Measurements from ENCODE around the gene TXN. TPM values are rescaled to one million over a fixed set of nuclear protein-coding genes. Genes with fewer than 3 reads are reported as not detected.

TXN gene
- total RNA-seq, 4 donors from 2014 or later = 100 to 216 (median 162) TPM

- DNase-seq (ENCODE audit: low spot score) (no peak), ATAC-seq (ENCODE audit: low FRiP score) (no peak)
- no peak for TF ChIP-seq CTCF (IDR thresholded peaks at IDR 0.05)
Measured at GRCh38 chr9:110258690-110259091, 2.4 kb upstream of the TXN start.

DNA sequence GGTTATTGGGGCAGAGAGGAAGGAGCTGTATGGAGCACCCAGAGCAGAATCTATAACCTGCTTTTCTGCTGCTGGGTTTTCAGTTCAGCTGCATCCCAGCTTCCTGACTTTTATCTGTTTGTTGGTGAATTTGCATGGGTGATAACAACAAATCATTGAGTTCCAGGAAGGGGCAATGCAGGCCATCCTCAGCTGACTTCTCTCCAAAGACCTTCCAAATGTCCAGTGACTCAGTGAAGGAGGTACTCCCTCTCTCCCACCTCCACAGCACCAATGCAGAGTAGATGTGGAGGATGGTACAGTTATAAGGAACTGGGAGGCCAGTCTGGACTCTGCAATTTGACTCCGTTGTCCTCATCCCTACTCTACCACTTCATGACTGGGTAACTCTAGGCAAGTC, 1.6 kb upstream of the TXN start:
- ATAC-seq (ENCODE audit: low FRiP score) (peak; percentile 10), DNase-seq (ENCODE audit: low spot score) (no peak)
- TF ChIP-seq CTCF (IDR thresholded peaks at IDR 0.05) = no peak

DNA sequence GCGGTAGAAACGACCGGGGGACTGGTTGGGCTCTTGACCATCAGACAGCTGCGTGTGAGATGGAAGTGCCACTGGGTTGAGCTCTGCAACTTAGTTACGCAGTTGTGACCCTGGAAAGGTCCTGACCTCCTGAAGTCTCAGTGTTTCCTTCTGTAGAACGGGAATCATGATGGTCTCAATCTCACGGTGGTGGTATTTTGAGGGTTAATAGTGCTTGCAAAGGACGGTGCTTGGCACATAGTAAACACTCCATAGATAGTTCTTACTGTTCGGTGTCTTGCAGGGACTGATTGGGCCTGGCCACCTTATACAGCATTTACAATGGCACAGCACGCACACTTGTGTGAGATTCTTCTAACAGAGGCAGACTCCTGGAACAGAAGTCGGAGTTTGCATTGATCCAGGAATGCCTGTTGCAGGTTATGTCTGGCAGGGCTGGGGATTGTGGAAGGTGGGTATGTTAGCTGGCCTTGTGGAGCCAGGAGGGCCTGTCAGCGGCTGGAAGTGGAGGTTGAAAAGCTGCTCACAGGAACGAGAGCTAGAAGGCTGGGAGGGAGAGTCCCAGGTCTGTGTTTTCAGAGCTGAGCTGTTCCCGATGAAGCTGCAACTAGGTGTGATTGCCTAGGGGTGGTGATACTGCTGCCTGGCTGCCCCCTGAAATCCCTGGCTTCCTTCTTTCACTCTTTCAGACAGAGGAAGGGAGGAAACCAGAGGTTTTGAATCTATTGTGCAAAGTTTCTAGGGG, 962 bp upstream of the TXN start:
- no peak for DNase-seq (ENCODE audit: low spot score)
- no peak for TF ChIP-seq CTCF (IDR thresholded peaks at IDR 0.05)
- no peak for ATAC-seq (ENCODE audit: low FRiP score)

- TF ChIP-seq CTCF (IDR thresholded peaks at IDR 0.05) = no peak
- DNase-seq (ENCODE audit: low spot score) = peak; percentile 27
- ATAC-seq (ENCODE audit: low FRiP score) = peak; percentile 16
Measured at GRCh38 chr9:110255463-110256379, 586 bp downstream of the TXN start.

DNA sequence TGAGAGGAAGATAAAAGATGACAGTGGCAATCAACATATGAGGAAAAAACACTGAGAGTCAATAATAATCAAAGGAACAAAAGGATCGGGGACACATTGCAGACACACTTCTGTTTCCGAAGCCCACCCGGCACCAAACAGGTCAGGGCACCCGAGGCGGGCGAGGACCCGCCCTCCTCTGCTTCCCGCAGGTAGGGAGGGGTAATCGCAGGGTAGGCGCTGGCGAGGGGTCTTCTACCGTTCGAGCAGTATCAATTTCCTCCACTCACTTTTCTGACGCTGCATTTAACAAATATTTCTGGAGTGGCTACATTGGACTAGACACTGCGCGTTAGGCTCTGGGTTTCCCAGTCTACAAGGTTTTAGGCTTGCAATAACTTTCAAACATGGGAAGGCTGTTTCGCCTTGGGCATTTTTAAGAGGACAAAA, 1.3 kb downstream of the TXN start:
- ATAC-seq (ENCODE audit: low FRiP score) = no peak
- no peak for TF ChIP-seq CTCF (IDR thresholded peaks at IDR 0.05)
- DNase-seq (ENCODE audit: low spot score) = no peak

- ATAC-seq (ENCODE audit: low FRiP score) = no peak
- no peak for DNase-seq (ENCODE audit: low spot score)
- no peak for TF ChIP-seq CTCF (IDR thresholded peaks at IDR 0.05)
Measured at GRCh38 chr9:110254500-110254899, 1.8 kb downstream of the TXN start.
